Endothelial cell (in vitro differentiated cells): Measurements from ENCODE around the gene CD300LF. TPM values are rescaled to one million over a fixed set of nuclear protein-coding genes. Genes with fewer than 3 reads are reported as not detected.

Source experiments
- DNase-seq: peaks from one replicate; pipeline ENCODE4 v3.0.0; 2021; ENCODE audit warnings: low spot score
- H3K27ac Mint-ChIP-seq: one replicate; pipeline ENCODE4 v1.8.0; 2021; ENCODE audit warnings: mixed read lengths, inconsistent platforms; ENCODE audit not compliant: unreplicated experiment
- H3K27me3 Mint-ChIP-seq: one replicate; pipeline ENCODE4 v1.8.0; 2021; ENCODE audit warnings: mild to moderate bottlenecking, moderate library complexity, mixed read lengths, inconsistent platforms; ENCODE audit not compliant: unreplicated experiment
- H3K36me3 Mint-ChIP-seq: one replicate; pipeline ENCODE4 v1.8.0; 2021; ENCODE audit warnings: mild to moderate bottlenecking, low read depth, mixed read lengths, inconsistent platforms; ENCODE audit not compliant: unreplicated experiment
- H3K4me1 Mint-ChIP-seq: one replicate; pipeline ENCODE4 v1.8.0; 2021; ENCODE audit warnings: mild to moderate bottlenecking, mixed read lengths, inconsistent platforms; ENCODE audit not compliant: unreplicated experiment
- H3K4me3 Mint-ChIP-seq: one replicate; pipeline ENCODE4 v1.8.0; 2021; ENCODE audit warnings: mild to moderate bottlenecking, mixed read lengths, inconsistent platforms; ENCODE audit not compliant: unreplicated experiment
- H3K9me3 Mint-ChIP-seq: one replicate; pipeline ENCODE4 v1.8.0; 2021; ENCODE audit warnings: mixed read lengths, inconsistent platforms; ENCODE audit not compliant: unreplicated experiment
- CTCF ChIP-seq: fragments of 200-600 bp; sonication (generic); IDR thresholded peaks from one replicate; pipeline ENCODE4 v1.5.0; 2021; ENCODE audit warnings: antibody characterized with exemption; ENCODE audit not compliant: unreplicated experiment
- total RNA-seq: library from RNA; stranded (reverse); fragmentation: NEBNext Ultra II Directional; extraction: Animal tissue kit (Norgen Biotek cat#: 25700); gene quantifications from one replicate; pipeline ENCODE4 v1.2.1, GENCODE V29; 2021; ENCODE audit not compliant: unreplicated experiment

Gene CD300LF
- total RNA-seq, 1 donor from 2014 or later: not detected

GRCh38 chr17:74733365-74734122 is 20.8 kb upstream of the CD300LF start:
- Mint-ChIP-seq H3K4me3 (no peak overlapping the region), H3K9me3 (no peaks in the 10 kb centered on the region), H3K27ac (no peak overlapping the region), H3K27me3 (peaks cover 7% of the 10 kb centered on the region), H3K4me1 (peaks cover 5% of the 10 kb centered on the region), H3K36me3 (no peaks in the 10 kb centered on the region)
- no peak for TF ChIP-seq CTCF
- DNase-seq: no peak

DNA sequence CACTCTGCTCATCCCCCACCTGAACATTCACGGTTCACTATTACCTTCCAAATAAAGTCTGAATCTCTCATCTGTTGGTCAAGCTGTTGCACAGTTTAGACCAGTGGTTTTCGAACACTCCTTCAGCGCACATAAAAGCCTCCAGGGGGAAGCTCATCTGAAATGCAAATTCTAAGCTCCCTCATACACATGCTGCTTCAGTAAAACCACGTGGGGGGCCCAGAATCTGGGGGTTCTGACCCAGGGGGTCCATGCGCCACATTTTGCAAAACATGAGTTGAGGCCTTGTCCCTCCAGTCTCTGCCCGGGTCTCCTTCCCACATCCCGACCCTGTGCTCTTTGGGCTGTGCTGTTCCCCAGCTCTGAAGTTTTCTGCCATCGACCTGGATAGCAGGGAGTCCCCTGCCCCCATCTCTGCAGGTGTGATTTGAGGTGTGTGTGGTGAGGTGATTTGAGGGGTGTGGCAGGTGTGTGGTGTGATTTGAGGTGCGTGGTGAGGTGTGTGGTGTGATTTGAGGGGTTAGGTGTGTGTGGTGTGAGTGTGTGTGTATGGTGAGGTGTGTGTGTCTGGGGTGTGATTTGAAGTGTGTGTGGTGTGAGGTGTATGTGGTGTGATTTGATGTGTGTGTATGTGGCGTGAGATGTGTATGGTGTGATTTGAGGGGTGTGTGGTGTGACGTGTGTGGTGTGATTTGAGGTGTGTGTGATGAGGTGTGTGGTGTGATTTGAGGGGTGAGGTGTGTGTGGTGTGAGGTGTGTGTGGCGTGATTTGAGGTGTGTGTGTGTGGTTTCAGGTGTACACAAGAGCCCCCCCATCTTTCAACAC is 19.5 kb upstream of the CD300LF start:
- Mint-ChIP-seq H3K4me1 (peaks cover 3% of the 10 kb centered on the region), H3K36me3 (no peaks in the 10 kb centered on the region), H3K27me3 (peaks cover 7% of the 10 kb centered on the region), H3K9me3 (no peaks in the 10 kb centered on the region), H3K4me3 (no peak overlapping the region), H3K27ac (no peak overlapping the region)
- no peak for DNase-seq
- TF ChIP-seq CTCF: no peak

GRCh38 chr17:74731347-74731605 is 18.6 kb upstream of the CD300LF start:
- no peaks in the 10 kb centered on the region for H3K4me1 Mint-ChIP-seq
- H3K9me3 Mint-ChIP-seq: no peaks in the 10 kb centered on the region
- H3K36me3 Mint-ChIP-seq: no peaks in the 10 kb centered on the region
- TF ChIP-seq CTCF: no peak
- DNase-seq: no peak
- no peak overlapping the region for H3K27ac Mint-ChIP-seq
- H3K27me3 Mint-ChIP-seq: peaks cover 5% of the 10 kb centered on the region
- H3K4me3 Mint-ChIP-seq: no peak overlapping the region

GRCh38 chr17:74730491-74731346 is 18.0 kb upstream of the CD300LF start:
- Mint-ChIP-seq H3K27me3 (peaks cover 5% of the 10 kb centered on the region), H3K27ac (no peak overlapping the region), H3K4me3 (no peak overlapping the region), H3K4me1 (no peaks in the 10 kb centered on the region), H3K36me3 (no peaks in the 10 kb centered on the region), H3K9me3 (no peaks in the 10 kb centered on the region)
- no peak for DNase-seq
- no peak for TF ChIP-seq CTCF
